ENCODE results near the gene AMER3. TPM values are rescaled to one million over a fixed set of nuclear protein-coding genes. Genes with fewer than 3 reads are reported as not detected.
"Not testable (repeated sequence)": the region's sequence is repeated elsewhere in the genome, so short reads cannot be mapped to it uniquely, and the experiment has no call there.

The AMER3 gene
- total RNA-seq, 1 experiment from 2014 or later: not detected

- no TSS peak for BruUV-seq (replicated peaks)
- peaks cover 30% of the 10 kb centered on the region for H3K27me3 Mint-ChIP-seq (ENCODE audit: insufficient read depth, unreplicated experiment)
- H3K36me3 Mint-ChIP-seq (ENCODE audit: insufficient read depth, unreplicated experiment): no peaks in the 10 kb centered on the region
- H3K27ac Mint-ChIP-seq (ENCODE audit: low read depth, unreplicated experiment): no peak within 1 kb of the TSS
- intact Hi-C loops (cut with micrococcal nuclease): no loop called here
- ChIA-PET POLR2A (no interaction called here), CTCF (no interaction called here)
- no peaks in the 10 kb centered on the region for H3K4me1 Mint-ChIP-seq (ENCODE audit: insufficient read depth, unreplicated experiment)
- peak; percentile 4 for DNase-seq (ENCODE audit: unreplicated experiment)
- TF ChIP-seq CTCF (IDR thresholded peaks at IDR 0.05; ENCODE audit: unreplicated experiment): no peak
- no peak within 1 kb of the TSS for H3K4me3 Mint-ChIP-seq (ENCODE audit: unreplicated experiment)
- no peaks in the 10 kb centered on the region for H3K9me3 Mint-ChIP-seq (ENCODE audit: unreplicated experiment)
Measured at GRCh38 chr2:130728549-130729316, 26.6 kb upstream of the AMER3 start, which contains the start of gene GPR148. Gene GPR148 (plus strand): TSS chr2:130729070. CDS start chr2:130729152, 82 bp downstream.

GRCh38 chr2:130729322-130730299, 25.7 kb upstream of the AMER3 start:
- Mint-ChIP-seq H3K36me3 (ENCODE audit: insufficient read depth, unreplicated experiment) (no peaks in the 10 kb centered on the region), H3K4me3 (ENCODE audit: unreplicated experiment) (no peak overlapping the region), H3K9me3 (ENCODE audit: unreplicated experiment) (no peaks in the 10 kb centered on the region), H3K27ac (ENCODE audit: low read depth, unreplicated experiment) (no peak overlapping the region), H3K4me1 (ENCODE audit: insufficient read depth, unreplicated experiment) (no peaks in the 10 kb centered on the region), H3K27me3 (ENCODE audit: insufficient read depth, unreplicated experiment) (peaks cover 38% of the 10 kb centered on the region)
- intact Hi-C loops (cut with micrococcal nuclease): no loop called here
- no peak for TF ChIP-seq CTCF (IDR thresholded peaks at IDR 0.05; ENCODE audit: unreplicated experiment)
- DNase-seq (ENCODE audit: unreplicated experiment): no peak
- no TSS peak for BruUV-seq (replicated peaks)
- ChIA-PET POLR2A (no interaction called here), CTCF (interaction anchor here (0.9 kb wide), 1 partner anchor 67 kb away, joined by 3 read pairs; no protein-coding TSS in a partner anchor)

GRCh38 chr2:130732257-130732656, 23.1 kb upstream of the AMER3 start:
- DNase-seq (ENCODE audit: unreplicated experiment); H3K4me1 Mint-ChIP-seq (ENCODE audit: insufficient read depth, unreplicated experiment); BruUV-seq (replicated peaks); H3K4me3 Mint-ChIP-seq (ENCODE audit: unreplicated experiment); POLR2A ChIA-PET; H3K27ac Mint-ChIP-seq (ENCODE audit: low read depth, unreplicated experiment); CTCF ChIA-PET; H3K9me3 Mint-ChIP-seq (ENCODE audit: unreplicated experiment); H3K36me3 Mint-ChIP-seq (ENCODE audit: insufficient read depth, unreplicated experiment); intact Hi-C loops (cut with micrococcal nuclease): not testable (repeated sequence)
- peaks cover 48% of the 10 kb centered on the region for H3K27me3 Mint-ChIP-seq (ENCODE audit: insufficient read depth, unreplicated experiment)

GRCh38 chr2:130735200-130735599, 20.1 kb upstream of the AMER3 start:
- no peak for TF ChIP-seq CTCF (IDR thresholded peaks at IDR 0.05; ENCODE audit: unreplicated experiment)
- peaks cover 48% of the 10 kb centered on the region for H3K27me3 Mint-ChIP-seq (ENCODE audit: insufficient read depth, unreplicated experiment)
- H3K4me3 Mint-ChIP-seq (ENCODE audit: unreplicated experiment): no peak overlapping the region
- no peak for DNase-seq (ENCODE audit: unreplicated experiment)
- no peaks in the 10 kb centered on the region for H3K36me3 Mint-ChIP-seq (ENCODE audit: insufficient read depth, unreplicated experiment)
- no peaks in the 10 kb centered on the region for H3K4me1 Mint-ChIP-seq (ENCODE audit: insufficient read depth, unreplicated experiment)
- H3K27ac Mint-ChIP-seq (ENCODE audit: low read depth, unreplicated experiment): no peak overlapping the region
- CTCF ChIA-PET: no interaction called here
- BruUV-seq (replicated peaks): no TSS peak
- intact Hi-C loops (cut with micrococcal nuclease): no loop called here
- no peaks in the 10 kb centered on the region for H3K9me3 Mint-ChIP-seq (ENCODE audit: unreplicated experiment)
- POLR2A ChIA-PET: no interaction called here

Measured in MCF 10A (cell line).